EL (cell line): Measurements from ENCODE around the gene KIAA0825.
A peak's percentile ranks its signal among the peaks of the same experiment; 100 is the strongest.

Experiments used
- DNase-seq: peaks from one replicate; pipeline ENCODE4 v3.0.0-alpha.2; 2016

Gene KIAA0825

DNA sequence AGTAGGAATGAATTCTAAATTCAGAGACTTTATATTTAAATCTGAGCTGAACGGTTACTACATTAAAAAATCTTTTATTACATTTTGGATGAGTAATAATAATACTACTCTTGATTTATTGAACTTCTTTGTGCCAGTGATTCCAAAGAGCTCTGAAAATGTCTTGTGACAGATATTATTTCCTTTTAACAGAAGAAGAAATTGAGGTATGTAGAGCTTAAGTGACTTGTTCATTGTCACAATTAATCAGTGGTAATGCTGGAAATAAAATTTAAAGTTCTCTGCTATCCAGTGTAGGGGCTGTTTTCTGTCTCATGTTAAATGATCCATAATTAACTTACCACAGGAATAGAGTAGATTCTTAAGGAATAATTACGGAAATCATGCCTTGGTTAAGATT is 335.3 kb downstream of the KIAA0825 start:
- no peak for DNase-seq

GRCh38 chr5:94281236-94281801 is 337.1 kb downstream of the KIAA0825 start:
- no peak for DNase-seq

GRCh38 chr5:94276751-94277150 is 341.7 kb downstream of the KIAA0825 start:
- no peak for DNase-seq

DNA sequence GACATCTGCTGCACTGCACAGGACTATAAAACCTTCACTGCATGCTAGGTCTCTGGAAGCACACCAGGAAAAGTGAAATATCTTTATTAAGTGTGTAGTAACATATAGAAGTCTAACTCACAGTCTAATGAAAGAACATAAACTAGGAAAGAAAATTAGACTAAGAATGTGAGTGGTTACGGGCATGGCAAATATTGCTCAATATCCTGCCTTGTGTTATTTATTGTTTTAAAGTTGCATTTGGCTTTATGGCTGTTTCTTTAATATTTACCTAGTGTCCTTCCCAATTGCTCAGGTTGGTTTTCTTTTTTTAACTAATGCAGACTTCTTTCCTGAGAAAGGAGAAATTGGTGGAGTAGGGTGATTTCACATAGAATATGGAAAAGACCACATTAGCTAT is 342.4 kb downstream of the KIAA0825 start:
- DNase-seq = no peak

DNA sequence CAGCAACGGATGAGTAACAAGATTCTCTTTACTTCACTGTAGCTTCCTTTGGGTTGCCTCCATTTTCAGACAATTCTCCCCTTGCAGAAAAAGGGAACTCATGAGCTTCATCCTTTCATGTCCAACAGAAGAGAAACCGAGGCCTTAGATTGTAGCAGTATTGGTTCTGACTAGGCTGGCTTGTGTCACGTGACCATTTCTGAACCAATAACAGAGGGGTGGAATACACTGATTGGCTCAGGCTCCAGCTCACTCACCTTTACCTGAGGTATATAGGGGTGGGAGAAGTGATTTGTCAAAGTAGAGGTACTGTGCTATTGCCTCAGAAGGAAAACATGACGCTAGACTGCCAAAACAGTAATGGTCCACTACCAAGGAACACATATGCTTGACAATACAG is 343.7 kb downstream of the KIAA0825 start:
- no peak for DNase-seq

GRCh38 chr5:94268226-94268625 is 350.2 kb downstream of the KIAA0825 start:
- DNase-seq = no peak

DNA sequence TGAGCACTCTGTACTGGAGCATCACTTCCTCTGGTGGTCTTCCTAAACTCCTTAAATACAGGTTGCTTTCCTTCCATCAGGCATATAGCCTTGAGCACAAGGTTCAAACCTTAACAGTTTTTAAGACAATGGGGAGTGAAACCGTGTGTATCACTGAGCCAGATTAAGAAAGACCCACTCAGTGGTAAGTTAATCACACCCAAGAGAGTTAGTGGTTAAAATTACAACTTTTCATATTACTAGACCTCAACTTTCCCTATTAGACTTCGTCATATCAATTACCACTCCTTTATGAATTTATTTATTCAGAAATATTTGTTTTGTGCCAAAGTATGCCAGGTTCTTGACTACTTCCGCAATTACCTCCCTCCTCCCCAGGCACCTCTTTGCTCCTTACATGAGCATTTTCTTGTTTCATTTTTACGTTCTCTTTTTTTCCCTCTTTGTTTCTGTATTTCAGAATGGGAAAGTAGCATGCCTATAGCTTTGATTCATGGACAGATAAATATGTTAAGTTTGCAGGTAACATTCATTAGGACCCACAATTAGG is 351.0 kb downstream of the KIAA0825 start:
- DNase-seq = no peak

- peak; percentile 19 for DNase-seq
Observed at GRCh38 chr5:94266170-94266569, 352.2 kb downstream of the KIAA0825 start.

DNA sequence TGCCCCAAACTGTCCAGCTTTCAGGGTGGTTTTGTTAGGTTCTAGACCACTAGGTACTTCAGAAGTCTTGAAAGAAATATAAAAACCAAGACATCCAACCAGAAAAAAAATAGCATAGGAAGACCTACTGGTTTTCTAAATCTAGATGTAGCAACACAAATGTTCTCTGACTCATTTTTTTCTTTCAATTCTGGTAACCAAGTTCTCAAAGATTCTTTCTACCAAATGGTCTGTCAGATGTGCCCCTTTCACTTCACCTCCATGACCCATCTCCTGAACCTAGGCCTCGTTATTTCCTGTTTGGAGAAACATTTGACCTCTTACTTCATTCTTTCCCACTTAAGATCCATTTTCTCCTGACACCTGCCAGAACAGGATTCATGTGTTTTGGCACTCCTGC is 355.3 kb downstream of the KIAA0825 start:
- DNase-seq = no peak

GRCh38 chr5:94260096-94260495 is 358.3 kb downstream of the KIAA0825 start:
- DNase-seq = no peak

GRCh38 chr5:94254214-94254613 is 364.2 kb downstream of the KIAA0825 start:
- DNase-seq = no peak

GRCh38 chr5:94250985-94251384 is 367.4 kb downstream of the KIAA0825 start:
- no peak for DNase-seq

DNA sequence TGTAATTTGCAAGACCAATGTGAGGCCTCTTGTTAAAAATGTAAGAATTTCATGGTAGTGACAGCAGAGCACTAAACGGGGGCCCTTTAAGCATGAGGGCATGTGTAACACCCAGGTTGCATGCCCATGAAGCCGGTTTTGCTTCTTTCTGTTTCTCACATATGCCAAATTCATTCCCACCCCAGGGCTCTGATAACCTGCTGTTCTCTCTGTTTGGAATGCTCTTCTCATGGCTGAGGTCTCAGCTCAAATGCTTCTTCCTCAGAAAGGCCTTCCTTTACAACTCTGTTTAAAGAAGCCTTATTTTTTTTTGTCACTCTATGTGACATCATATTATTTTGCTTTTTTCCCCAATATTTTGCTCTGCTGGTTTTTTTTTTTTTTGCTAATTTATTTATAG is 369.0 kb downstream of the KIAA0825 start:
- no peak for DNase-seq

DNA sequence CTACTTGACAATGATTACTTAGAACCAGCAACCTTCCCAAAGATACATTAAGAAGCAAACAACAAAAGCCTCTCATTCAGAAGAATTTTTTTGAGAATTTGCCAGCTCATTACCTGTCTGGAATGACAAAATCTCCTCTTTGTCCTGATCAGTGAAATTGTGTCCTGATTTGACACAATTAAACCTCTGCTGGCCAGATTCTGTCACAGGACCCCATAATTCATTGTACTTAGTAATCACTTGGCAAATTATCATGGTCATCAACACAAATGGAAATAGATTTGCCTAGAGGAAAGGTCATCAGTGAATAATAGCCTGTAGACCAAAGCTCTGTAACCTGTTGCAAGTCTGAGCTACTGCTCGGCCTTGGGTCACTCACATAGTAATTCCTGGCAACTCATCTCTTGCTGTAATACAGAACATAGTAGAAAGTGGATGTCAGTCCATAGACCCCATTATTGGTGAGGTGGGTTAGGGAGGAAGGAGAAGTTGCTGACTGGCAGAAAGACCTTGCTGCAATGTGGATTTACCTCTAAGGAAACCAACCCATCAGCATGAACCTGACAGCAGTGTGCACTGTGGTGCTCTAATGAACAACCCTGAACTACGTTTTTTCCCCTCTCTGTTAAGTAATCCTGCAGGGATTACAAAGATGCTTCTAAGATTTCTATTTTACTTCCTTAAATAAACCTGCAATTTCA is 370.1 kb downstream of the KIAA0825 start:
- DNase-seq = no peak

- DNase-seq = no peak
Observed at GRCh38 chr5:94245608-94246007, 372.8 kb downstream of the KIAA0825 start.

GRCh38 chr5:94244921-94245320 is 373.5 kb downstream of the KIAA0825 start:
- DNase-seq = no peak

GRCh38 chr5:94243612-94244011 is 374.8 kb downstream of the KIAA0825 start:
- DNase-seq = peak; percentile 64

DNA sequence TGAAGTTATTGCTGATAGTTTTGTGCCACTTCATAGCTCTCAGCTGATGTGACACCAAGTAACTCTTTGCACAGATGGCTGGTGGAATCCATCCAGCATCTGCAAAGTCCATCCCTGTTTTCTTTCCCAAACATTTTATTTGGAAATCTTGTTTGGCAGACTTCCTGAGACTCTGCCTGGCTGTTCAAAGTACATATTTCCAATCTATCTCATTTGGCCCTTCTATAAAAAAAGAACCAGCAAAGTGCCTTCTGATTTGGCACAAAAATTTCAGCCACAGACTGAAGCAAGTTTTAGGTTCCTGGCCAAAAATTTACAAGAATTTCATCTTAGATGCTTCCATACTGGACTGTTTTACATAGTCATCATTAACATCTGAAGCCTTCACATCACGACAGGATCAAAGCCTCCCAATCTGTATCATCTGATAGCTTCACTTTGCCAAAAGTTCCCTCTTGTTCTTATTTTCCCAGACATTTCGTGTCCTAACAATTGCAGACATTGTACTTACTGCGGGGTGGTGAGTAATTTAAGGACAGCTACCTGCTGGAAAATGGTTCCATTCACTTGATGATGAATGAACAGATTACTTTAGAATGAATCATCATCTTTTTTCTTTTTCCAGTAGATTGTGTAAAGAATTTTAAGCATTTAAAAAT is 377.3 kb downstream of the KIAA0825 start:
- DNase-seq = peak; percentile 68

GRCh38 chr5:94240596-94240992 is 377.8 kb downstream of the KIAA0825 start:
- peak; percentile 55 for DNase-seq

DNA sequence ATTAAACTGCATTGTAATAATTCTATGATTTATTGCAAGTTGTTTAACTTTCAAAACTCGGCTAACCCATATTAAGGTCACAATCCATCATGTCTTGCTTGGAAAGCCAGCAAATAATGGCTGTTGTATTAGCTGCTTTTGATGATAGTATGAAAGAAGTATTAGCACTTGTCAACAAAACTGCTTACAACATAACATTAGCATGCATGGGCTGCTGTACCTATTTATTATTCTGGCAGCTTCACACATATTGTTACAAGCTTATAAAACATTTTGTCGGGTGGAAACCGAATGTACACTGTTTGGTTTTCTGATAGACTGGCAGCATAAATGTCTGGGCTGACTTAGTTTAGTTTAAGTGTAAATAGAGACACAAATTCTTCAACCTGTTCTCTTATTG is 378.3 kb downstream of the KIAA0825 start:
- DNase-seq = no peak

DNA sequence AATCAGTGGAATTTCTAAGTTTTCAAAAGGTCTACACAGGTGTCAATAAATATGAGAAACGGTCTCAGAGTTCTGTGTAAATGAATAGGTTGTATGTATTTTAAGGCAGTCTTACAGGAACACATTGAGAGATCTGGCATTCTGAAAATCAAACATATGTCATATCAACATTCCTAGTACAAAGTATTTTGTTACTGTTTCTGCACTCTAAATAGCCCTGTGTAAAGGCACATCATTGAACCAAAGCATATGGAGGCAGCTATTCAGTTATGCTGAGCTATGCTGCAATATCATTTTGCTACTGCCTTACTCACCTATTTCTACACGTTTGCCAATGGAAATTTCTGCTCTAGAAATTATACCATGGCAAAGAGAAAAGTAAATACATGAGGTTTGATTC is 379.1 kb downstream of the KIAA0825 start:
- DNase-seq = no peak

DNA sequence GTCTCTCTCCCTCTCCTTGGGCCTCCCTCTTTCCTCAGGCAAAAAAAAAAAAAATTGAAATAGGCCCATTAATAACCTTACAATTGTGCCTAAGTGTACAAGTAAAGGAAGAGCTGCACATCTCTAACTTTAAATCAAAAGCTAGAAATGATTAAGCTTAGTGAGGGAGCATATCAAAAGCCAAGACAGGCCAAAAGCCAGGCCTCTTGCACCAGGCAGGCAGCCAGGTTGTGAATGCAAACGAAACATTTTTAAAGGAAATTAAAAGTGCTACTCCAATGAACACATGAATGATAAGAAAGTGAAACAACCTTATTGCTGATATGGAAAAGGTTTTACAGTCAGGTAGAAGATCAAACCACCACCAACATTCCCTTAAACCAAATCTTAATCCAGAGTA is 383.4 kb downstream of the KIAA0825 start:
- DNase-seq = no peak

GRCh38 chr5:94228791-94229190 is 389.6 kb downstream of the KIAA0825 start:
- no peak for DNase-seq

GRCh38 chr5:94223235-94223634 is 395.2 kb downstream of the KIAA0825 start:
- DNase-seq = no peak
